NCI-H69 (cell line): ENCODE results near the gene RTKN.

Source experiments
- DNase-seq: peaks from one replicate; lab custom pipeline; 2025; lab: John Stamatoyannopoulos, UW

The RTKN gene

DNA sequence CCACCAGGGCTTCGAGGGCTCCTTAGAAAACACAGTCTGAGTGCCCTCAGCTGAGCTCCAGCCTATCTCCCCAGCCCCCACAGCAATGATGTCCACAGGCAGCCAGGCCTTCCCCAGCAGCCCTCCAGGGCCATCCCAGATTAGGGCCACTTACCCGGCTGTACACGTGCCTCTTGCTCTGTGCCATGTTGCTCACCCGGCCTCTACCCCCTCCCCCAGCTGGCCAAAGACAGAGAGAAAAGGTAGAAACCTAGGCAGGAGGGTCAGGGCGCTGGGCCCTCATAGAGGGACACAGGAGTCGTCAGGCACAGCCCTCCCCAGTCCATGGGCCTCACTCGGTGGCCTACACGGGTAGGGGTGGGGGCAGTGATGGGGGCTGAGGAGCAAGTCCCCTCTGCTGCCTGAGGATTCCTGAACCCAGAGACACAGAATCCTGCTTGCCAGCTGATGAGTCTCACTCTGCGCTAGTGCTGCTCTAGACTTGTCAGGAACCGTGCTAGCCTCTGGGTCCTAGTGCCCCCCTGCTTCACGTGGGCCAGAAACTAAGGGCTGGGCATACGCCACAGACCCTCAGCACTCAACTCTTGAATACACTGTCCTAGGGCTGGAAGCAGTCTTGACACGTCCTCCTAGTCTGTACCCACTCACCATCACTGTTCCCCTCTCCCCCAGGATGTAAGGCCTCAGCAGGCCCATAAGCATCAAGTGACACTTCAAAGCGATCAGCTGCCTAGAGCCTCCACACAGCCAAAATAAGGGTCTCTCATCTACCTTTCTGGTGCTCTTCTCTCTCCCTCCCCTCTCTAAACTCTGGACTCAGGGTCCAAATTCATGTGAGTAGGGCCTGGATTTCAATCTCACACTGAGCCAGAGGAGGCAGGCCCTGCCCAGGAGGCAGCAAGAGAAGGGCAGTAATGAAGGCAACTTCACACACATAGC, 61.6 kb downstream of the RTKN start, which contains the start of gene DCTN1:
TSS of gene DCTN1 (minus strand) at position 461 of the 939 bp plus-strand sequence. CDS start at position 187, 274 bp downstream.
- DNase-seq: peak; percentile 21

DNA sequence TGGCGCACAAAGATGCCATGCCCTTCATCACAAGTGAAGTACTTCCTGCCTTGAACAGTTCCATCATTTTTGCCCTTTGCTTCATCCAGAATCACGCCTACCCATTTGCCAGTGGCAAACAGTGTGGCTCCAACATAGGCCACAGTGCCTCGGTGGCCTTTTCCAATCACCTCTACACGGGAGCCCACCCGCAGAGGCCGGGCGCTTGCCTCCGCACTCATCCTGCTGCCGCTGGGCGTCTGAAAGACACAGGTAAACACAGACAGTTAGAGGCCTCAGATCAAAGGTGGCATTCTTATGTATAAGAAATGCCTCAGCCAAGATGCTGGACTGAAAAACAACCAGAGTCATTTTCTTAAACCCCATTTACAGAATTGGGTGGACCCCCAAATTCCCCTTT, 63.7 kb downstream of the RTKN start:
- no peak for DNase-seq

- DNase-seq: no peak
Observed at GRCh38 chr2:74375838-74376237, 65.9 kb downstream of the RTKN start.
